HG03378 (cell line): ENCODE measurements around the gene MRPL43.

ENCODE experiments used
- ATAC-seq: cut with Tn5 transposase; IDR thresholded peaks from one replicate; pipeline ENCODE4 v1.9.1; 2021; ENCODE audit warnings: mild to moderate bottlenecking, moderate library complexity; ENCODE audit not compliant: unreplicated experiment

MRPL43 gene

GRCh38 chr10:101020427-101021075, 33.3 kb upstream of the MRPL43 start:
- ATAC-seq = no peak

GRCh38 chr10:101019440-101019703, 32.1 kb upstream of the MRPL43 start:
- ATAC-seq = no peak

- no peak for ATAC-seq
Observed at GRCh38 chr10:101018600-101019439, 31.5 kb upstream of the MRPL43 start.

GRCh38 chr10:101018118-101018599, 30.9 kb upstream of the MRPL43 start:
- no peak for ATAC-seq

- no peak for ATAC-seq
Observed at GRCh38 chr10:101016814-101017213, 29.5 kb upstream of the MRPL43 start.

- ATAC-seq = no peak
Observed at GRCh38 chr10:101015582-101015973, 28.3 kb upstream of the MRPL43 start.

GRCh38 chr10:101014966-101015581, 27.8 kb upstream of the MRPL43 start:
- no peak for ATAC-seq

- ATAC-seq = no peak
Observed at GRCh38 chr10:101014230-101014884, 27.1 kb upstream of the MRPL43 start.

GRCh38 chr10:101013365-101013825, 26.1 kb upstream of the MRPL43 start:
- ATAC-seq = no peak

GRCh38 chr10:101012525-101013364, 25.4 kb upstream of the MRPL43 start:
- peak; percentile 81 for ATAC-seq

- no peak for ATAC-seq
Observed at GRCh38 chr10:101011517-101012423, 24.5 kb upstream of the MRPL43 start.

- no peak for ATAC-seq
Observed at GRCh38 chr10:101010329-101010728, 23.0 kb upstream of the MRPL43 start.

- ATAC-seq = no peak
Observed at GRCh38 chr10:101008823-101009423, 21.6 kb upstream of the MRPL43 start.

- no peak for ATAC-seq
Observed at GRCh38 chr10:101007915-101008822, 20.9 kb upstream of the MRPL43 start.

GRCh38 chr10:101007099-101007711, 19.9 kb upstream of the MRPL43 start:
- no peak for ATAC-seq

- ATAC-seq = no peak
Observed at GRCh38 chr10:101006593-101007098, 19.3 kb upstream of the MRPL43 start.

- no peak for ATAC-seq
Observed at GRCh38 chr10:101005869-101006567, 18.7 kb upstream of the MRPL43 start.
